Activated CD8-positive, alpha-beta memory T cell treated with anti-CD3 and anti-CD28 coated beads, Interleukin-2, amount 50 U/mL, for 48 hours (primary cell): ENCODE data around the gene CDKN3.
"Not testable (repeated sequence)": the region's sequence is repeated elsewhere in the genome, so short reads cannot be mapped to it uniquely, and the experiment has no call there.

Experiments used
- DNase-seq: peaks from one replicate; pipeline ENCODE4 v3.0.0-alpha.2; 2020

The CDKN3 gene

DNA sequence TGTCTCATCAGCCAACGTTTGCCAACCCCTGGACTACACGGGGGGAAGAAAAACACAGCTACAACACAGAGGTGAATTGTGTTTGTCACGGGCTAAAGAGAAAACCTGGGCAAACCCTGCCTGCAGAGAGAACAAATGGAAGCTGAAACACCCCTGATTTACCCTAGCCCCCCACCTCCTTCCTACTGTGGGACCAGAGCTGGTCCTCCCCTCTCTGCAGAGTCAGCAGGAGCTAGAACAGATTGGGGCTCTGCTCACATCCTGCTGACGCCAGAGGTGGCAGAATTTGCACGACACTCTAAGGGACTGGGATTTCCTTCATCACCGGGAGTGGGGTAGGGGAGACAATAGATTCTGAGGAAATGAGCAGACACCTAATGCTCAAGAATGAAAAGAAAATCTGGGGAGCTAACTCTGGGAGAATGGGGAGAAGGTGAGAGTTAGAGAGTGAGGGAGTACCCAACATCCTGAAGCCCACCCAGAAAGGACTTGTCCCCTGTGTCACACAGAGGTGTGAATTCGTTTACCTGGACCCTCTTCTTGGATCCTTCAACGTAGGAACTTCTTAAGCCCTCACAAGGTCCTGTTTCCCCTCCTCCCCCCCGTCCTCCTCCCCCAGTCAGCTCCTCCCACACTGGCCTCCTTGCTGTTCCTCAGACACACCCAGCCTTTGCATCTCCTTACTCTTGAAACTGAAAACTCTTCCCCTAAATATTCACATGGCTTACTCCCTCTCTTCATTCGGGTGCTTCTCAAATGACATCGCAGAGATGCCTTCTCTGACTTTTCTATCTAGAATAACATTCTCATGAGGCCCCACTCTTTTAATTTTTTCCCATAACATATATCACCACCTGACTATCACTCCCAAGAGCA lies 26.2 kb upstream of the CDKN3 start:
- DNase-seq = no peak

- DNase-seq = no peak
These were observed 22.5 kb upstream of the CDKN3 start for GRCh38 chr14:54374117-54374884.

- DNase-seq = no peak
These were observed 19.3 kb upstream of the CDKN3 start for GRCh38 chr14:54377501-54377900.

GRCh38 chr14:54378893-54379292 lies 17.9 kb upstream of the CDKN3 start:
- not testable (repeated sequence) for DNase-seq

DNA sequence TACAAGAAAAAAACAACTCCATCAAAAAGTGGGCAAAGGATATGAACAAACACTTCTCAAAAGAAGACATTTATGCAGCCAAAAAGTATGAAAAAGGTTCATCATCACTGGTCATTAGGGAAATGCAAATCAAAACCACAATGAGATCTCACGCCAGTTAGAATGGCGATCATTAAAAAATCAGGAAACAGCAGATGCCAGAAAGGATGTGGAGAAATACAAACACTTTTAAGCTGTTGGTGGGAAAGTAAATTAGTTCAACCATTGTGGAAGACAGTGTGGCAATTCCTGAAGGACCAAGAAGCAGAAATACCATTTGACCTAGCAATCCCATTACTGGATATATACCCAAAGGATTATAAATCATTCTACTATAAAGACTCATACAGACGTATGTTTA lies 16.2 kb upstream of the CDKN3 start:
- not testable (repeated sequence) for DNase-seq

GRCh38 chr14:54381821-54382220 lies 15.0 kb upstream of the CDKN3 start:
- no peak for DNase-seq

GRCh38 chr14:54383835-54384234 lies 13.0 kb upstream of the CDKN3 start:
- DNase-seq = no peak

DNA sequence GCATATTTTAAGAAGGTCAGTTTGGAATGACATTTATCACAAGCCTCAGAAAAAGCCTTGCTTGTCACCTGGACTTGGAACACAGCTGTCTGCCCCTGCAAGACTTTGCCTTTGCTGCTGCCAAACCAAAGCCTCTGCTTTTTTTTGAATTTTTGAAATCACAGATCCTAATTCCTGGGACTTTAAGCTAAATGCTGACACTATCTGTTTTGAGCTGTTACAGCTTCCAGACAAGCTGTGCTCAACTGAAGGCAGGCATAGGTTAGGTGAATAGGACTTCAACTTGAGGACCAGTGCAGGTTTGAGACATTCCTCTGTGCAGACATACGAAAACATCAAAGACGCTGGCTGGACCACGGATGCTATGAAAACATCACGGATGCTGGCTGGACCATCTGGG lies 11.3 kb upstream of the CDKN3 start:
- DNase-seq = no peak

GRCh38 chr14:54387328-54387727 lies 9.5 kb upstream of the CDKN3 start:
- DNase-seq = no peak

DNA sequence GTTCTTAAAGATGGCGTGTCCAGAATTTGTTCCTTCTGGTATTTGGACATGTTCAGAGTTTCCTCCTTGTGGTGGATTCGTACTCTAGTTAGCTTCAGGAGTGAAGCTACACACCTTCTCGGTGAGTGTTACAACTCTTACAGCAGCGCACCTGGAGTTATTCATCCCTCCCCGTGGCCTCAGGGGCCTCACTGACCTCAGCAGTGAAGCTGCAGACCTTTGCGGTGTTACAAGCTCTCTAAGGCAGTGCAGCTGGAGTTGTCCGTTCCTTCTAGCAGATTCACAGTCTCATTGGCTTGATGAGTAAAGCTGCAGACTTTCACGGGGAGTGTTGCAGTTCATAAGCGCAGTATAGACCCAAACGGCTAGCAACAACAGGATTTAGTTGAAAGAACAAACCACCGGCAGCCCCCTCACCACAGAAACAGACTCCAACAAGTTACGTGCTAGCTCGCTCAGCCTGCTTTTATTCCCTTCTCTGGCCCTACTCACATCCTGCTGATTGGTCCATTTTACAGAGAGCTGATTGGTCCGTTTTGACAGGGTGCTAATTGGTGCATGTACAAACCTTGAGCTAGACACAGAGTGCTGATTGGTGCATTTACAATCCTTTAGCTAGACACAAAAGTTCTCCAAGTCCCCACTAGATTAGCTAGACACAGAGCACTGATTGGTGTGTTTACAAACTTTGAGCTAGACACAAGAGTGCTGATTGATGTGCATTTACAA lies 4.5 kb upstream of the CDKN3 start:
- DNase-seq = no peak

GRCh38 chr14:54392986-54393884 lies 3.6 kb upstream of the CDKN3 start:
- DNase-seq = not testable (repeated sequence)

GRCh38 chr14:54394596-54394995 lies 2.2 kb upstream of the CDKN3 start:
- no peak for DNase-seq

- DNase-seq = no peak
These were observed 1.5 kb upstream of the CDKN3 start for GRCh38 chr14:54395284-54395683.

- DNase-seq = no peak
These were observed 1.1 kb upstream of the CDKN3 start for GRCh38 chr14:54395716-54396115.

- DNase-seq = no peak
These were observed 669 bp upstream of the CDKN3 start for GRCh38 chr14:54396183-54396492.

- no peak for DNase-seq
These were observed 2.8 kb downstream of the CDKN3 start for GRCh38 chr14:54399560-54399959.

DNA sequence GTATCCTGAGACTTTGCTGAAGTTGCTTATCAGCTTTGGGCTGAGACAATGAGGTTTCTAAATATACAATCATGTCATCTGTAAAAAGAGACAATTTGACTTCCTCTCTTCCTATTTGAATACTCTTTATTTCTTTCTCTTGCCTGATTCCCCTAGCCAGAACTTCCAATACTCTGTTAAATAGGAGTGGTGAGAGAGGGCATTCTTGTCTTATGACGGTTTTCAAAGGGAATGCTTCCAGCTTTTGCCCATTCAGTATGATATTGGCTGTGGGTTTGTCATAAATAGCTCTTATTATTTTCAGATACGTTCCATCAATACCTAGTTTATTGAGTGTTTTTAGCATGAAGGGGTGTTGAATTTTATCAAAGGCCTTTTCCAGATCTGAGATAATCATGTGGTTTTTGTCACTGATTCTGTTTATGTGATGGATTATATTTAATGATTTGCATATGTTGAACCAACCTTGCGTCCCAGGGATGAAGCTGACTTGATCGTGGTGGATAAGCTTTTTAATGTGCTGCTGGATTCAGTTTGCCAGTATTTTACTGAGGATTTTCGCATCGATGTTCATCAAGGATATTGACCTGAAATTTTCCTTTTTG lies 6.7 kb downstream of the CDKN3 start:
- DNase-seq = not testable (repeated sequence)

DNA sequence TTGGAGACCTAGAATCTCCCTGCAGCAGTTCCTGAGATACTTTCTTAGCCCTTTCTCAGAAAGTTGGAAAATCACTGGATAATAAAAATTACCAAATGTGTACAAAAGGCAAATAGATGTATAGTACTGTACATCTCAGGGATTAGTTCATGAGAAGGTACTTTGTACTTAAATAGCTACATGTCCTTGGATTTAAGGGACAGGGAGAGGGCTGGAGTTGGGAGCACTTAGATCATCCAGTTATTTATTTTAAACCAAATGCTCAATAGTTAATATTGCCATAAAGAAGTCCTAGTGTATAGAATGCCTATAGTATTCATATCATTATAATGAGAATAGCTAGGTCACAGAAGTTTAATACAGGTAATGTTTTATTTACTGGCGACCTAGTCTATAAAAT lies 13.4 kb downstream of the CDKN3 start:
- no peak for DNase-seq

DNA sequence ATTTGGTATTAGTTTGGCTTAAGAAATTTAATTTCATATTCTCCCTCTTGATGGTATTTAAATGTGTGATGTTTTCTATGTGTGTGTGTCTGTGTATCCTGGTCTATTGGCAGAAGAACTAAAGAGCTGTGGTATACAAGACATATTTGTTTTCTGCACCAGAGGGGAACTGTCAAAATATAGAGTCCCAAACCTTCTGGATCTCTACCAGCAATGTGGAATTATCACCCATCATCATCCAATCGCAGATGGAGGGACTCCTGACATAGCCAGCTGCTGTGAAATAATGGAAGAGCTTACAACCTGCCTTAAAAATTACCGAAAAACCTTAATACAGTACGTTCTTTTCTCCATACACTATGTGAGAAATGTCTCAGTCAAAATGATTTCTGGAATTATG lies 14.6 kb downstream of the CDKN3 start:
- no peak for DNase-seq

GRCh38 chr14:54420478-54421142 lies 23.8 kb downstream of the CDKN3 start:
- DNase-seq = no peak

GRCh38 chr14:54423991-54424390 lies 27.2 kb downstream of the CDKN3 start:
- DNase-seq = no peak

DNA sequence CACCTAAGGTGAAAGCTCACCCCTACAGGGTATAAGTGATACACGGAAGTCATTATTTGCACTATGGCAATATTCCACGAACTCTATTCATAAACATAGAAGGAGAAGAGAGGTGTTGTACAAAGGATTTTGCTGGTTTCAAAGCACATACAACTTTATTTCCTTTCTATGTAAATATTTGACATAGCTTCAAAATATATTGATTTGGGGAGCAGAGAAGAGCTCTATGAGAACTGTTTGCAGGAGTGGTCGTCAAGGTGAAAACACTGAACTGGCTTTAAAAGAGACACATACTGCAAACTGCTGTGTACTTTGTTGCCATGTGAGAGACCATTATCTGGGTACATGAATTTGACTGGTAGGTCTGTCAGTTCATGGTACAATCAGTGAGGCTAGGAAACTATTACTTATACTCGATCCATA lies 27.7 kb downstream of the CDKN3 start:
- DNase-seq = no peak
